Esophagus muscularis mucosa (tissue), 3 donors: Measurements from ENCODE around the gene ZSWIM5.

Experiments
- CTCF ChIP-seq, 3 experiments: fragments of 200-600 bp in 2 of 3; fragments of 450-650 bp in 1 of 3; sonication (generic) in 2 of 3; IDR thresholded peaks; one replicate each; pipeline ENCODE4 v1.5.1; 2017 to 2019; ENCODE audit warnings: antibody characterized with exemption in 3 of 3, mild to moderate bottlenecking in 2 of 3, moderate library complexity in 1 of 3
- POLR2A ChIP-seq: fragments of 450-650 bp; IDR thresholded peaks from one replicate; pipeline ENCODE4 v1.6.1; 2017; ENCODE audit warnings: antibody characterized with exemption, moderate library complexity, mild to moderate bottlenecking, low read depth

DNA sequence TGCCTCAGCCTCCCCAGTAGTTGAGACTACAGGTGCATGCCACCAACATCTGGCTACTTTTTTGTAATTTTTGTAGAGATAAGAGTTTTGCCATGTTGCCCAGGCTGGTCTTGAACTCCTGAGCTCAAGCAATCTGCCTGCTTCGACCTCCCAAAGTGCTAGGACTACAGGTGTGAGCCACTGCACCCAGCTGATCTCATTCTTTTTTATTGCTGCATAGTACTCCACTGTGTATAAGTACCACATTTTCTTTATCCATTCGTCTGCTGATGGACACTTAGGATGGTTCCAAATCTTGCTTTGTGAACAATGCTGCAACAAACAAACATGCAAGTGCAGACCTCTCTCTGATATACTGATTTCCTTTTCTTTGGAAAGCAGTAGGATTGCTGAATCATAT, 134.8 kb downstream of the ZSWIM5 start:
- TF ChIP-seq CTCF (IDR thresholded peaks at IDR 0.05) (no peak), POLR2A (no peak)
